Calu3 (cell line): ENCODE data around the gene CMTM8. TPM values are rescaled to one million over a fixed set of nuclear protein-coding genes. Genes with fewer than 3 reads are reported as not detected.

Experiments used
- BruUV-seq: library from RNA; stranded (reverse); fragments of 400-500 nt; replicated peaks from 2 replicates; lab custom pipeline; 2021; lab: Mats Ljungman, UMichigan
- CTCF ChIA-PET: fragments of 300-600 bp; sonication (Branson Sonifier 250); formaldehyde crosslinking; loops from one replicate; lab custom pipeline; 2022; ENCODE audit warnings: antibody characterized with exemption; lab: Charles Lee
- DNase-seq: peaks from one replicate; pipeline ENCODE4 v3.0.0; 2022
- H3K27ac Mint-ChIP-seq: one replicate; pipeline ENCODE4 v1.8.0; 2022; ENCODE audit warnings: mixed read lengths; ENCODE audit not compliant: unreplicated experiment
- H3K27me3 Mint-ChIP-seq: one replicate; pipeline ENCODE4 v1.8.0; 2022; ENCODE audit warnings: mixed read lengths; ENCODE audit not compliant: unreplicated experiment
- H3K36me3 Mint-ChIP-seq: one replicate; pipeline ENCODE4 v1.8.0; 2022; ENCODE audit warnings: mild to moderate bottlenecking, moderate library complexity, mixed read lengths; ENCODE audit not compliant: insufficient read depth, unreplicated experiment
- H3K4me1 Mint-ChIP-seq: one replicate; pipeline ENCODE4 v1.8.0; 2022; ENCODE audit warnings: mild to moderate bottlenecking, low read depth, mixed read lengths; ENCODE audit not compliant: unreplicated experiment
- H3K4me3 Mint-ChIP-seq: one replicate; pipeline ENCODE4 v1.8.0; 2022; ENCODE audit warnings: mild to moderate bottlenecking, low read depth, moderate library complexity, mixed read lengths; ENCODE audit not compliant: unreplicated experiment
- H3K9me3 Mint-ChIP-seq: one replicate; pipeline ENCODE4 v1.8.0; 2022; ENCODE audit warnings: low read depth, mixed read lengths; ENCODE audit not compliant: unreplicated experiment
- intact Hi-C: fragments of 100-400 bp; cut with micrococcal nuclease; formaldehyde crosslinking; loops from one replicate; pipeline ENCODE4 v1.10.0; 2022; ENCODE audit not compliant: unreplicated experiment
- total RNA-seq: library from RNA; stranded (reverse); gene quantifications from 2 replicates; pipeline ENCODE4 v1.2.3, GENCODE V29; 2022
- TF ChIP-seq, protein P1 (sequence below): fragments of 200-600 bp; IDR thresholded peaks from one replicate; pipeline ENCODE4 v1.8.0; 2022; ENCODE audit warnings: antibody characterized with exemption; ENCODE audit not compliant: unreplicated experiment

The CMTM8 gene
- total RNA-seq, 1 experiment from 2014 or later, result 19.0 TPM

DNA sequence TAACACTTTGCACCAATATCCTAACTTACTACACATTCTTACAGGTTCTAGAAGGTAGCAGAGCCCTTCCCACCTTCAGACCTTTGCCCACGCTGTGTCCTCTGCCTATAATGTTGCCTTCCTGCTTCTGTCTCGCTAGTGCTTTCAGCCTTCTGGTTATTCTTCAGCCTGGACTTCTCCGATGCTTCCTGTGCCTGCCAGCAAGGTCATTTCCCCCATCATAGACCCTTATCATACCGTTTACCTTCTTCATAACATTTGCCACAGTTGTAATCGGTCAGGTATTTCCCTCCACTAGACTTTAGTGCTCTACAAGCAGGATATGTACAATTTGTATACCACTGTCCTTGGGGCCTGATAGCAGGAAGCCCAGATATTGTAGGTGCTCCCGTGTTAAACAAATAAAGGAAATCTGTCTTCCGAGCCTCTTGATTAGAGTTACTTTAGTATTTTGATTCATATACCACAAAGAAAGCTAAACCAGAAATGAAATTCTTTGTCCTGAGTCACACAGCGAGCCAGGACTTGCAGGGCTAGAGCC lies 117.3 kb downstream of the CMTM8 start:
- CTCF ChIA-PET, result no interaction called here
- BruUV-seq, result no TSS peak
- intact Hi-C loops, result no loop called here

DNA sequence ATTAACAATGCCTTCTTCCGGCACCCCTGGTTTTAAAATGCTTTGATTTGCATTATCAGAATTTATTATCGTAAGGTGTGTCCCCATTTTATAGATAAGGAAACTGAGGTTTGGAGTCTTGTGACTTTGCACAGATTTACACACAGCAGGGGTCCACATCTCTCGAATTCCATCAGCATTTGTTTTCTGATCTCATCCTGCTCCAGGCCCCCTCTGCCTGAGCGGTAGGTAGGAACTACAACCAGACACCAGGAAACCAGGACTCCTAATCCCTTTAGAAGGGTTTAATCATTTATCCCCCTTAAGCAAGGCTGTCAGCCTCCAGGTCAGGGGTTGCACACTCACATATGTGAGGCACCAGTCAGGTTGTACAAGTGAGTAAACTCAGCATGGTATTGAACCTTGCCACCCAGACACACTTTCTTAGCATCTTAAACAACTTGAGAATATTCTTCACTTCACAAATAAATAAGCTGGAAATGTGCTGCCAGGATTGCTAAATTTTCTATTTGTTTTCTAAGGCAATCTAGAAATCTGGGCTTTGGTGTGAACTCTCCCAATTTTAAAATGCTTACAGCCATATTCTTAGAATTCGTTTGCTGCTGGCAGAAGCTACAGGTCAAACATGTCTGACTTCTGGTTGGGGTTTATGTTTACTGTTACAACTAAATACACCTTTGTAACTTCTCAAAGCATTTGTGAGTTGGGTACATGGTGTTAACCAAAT lies 121.4 kb downstream of the CMTM8 start:
- Mint-ChIP-seq H3K9me3 (no peaks in the 10 kb centered on the region), H3K4me3 (no peak overlapping the region), H3K27me3 (no peaks in the 10 kb centered on the region), H3K27ac (no peak overlapping the region), H3K4me1 (peaks cover 36% of the 10 kb centered on the region), H3K36me3 (no peaks in the 10 kb centered on the region)
- intact Hi-C loops, result no loop called here
- peak; percentile 34 for DNase-seq
- CTCF ChIA-PET, result interaction anchor here (0.6 kb wide), 1 partner anchor 8 kb away, joined by 4 read pairs; no protein-coding TSS in a partner anchor
- no TSS peak for BruUV-seq
- TF ChIP-seq, protein P1, sequence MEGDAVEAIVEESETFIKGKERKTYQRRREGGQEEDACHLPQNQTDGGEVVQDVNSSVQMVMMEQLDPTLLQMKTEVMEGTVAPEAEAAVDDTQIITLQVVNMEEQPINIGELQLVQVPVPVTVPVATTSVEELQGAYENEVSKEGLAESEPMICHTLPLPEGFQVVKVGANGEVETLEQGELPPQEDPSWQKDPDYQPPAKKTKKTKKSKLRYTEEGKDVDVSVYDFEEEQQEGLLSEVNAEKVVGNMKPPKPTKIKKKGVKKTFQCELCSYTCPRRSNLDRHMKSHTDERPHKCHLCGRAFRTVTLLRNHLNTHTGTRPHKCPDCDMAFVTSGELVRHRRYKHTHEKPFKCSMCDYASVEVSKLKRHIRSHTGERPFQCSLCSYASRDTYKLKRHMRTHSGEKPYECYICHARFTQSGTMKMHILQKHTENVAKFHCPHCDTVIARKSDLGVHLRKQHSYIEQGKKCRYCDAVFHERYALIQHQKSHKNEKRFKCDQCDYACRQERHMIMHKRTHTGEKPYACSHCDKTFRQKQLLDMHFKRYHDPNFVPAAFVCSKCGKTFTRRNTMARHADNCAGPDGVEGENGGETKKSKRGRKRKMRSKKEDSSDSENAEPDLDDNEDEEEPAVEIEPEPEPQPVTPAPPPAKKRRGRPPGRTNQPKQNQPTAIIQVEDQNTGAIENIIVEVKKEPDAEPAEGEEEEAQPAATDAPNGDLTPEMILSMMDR, result no peak

More for the DNA sequence above, 117.3 kb downstream of the CMTM8 start:
- TF ChIP-seq, protein P1, result no peak
- Mint-ChIP-seq H3K36me3 (no peaks in the 10 kb centered on the region), H3K9me3 (no peaks in the 10 kb centered on the region), H3K4me1 (peaks cover 61% of the 10 kb centered on the region), H3K4me3 (no peak overlapping the region), H3K27ac (no peak overlapping the region), H3K27me3 (no peaks in the 10 kb centered on the region)
- no peak for DNase-seq

DNA sequence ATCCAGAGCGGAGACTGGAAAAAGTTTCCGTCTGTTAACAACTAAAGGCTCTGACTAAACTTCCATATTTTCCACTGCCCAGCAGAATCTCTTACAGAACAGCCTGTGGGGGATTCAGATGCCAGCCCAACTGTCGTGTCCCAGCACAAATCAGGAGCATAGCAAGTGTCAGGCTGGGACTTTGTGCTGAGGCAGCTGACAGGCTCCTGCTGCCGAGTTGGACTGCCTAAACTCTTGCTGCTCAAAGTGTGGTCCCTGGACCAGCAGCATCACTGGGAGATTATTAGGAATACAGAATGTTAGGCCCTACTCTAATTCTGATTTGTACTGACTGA lies 122.0 kb downstream of the CMTM8 start:
- TF ChIP-seq, protein P1, result no peak
- no TSS peak for BruUV-seq
- intact Hi-C loops, result no loop called here
- no peak overlapping the region for H3K27ac Mint-ChIP-seq
- H3K4me1 Mint-ChIP-seq, result peaks cover 32% of the 10 kb centered on the region
- H3K36me3 Mint-ChIP-seq, result no peaks in the 10 kb centered on the region
- no peak for DNase-seq
- H3K27me3 Mint-ChIP-seq, result no peaks in the 10 kb centered on the region
- no peaks in the 10 kb centered on the region for H3K9me3 Mint-ChIP-seq
- CTCF ChIA-PET, result interaction anchor here (0.6 kb wide), 1 partner anchor 473 kb away, joined by 4 read pairs; no protein-coding TSS in a partner anchor
- H3K4me3 Mint-ChIP-seq, result no peak overlapping the region

DNA sequence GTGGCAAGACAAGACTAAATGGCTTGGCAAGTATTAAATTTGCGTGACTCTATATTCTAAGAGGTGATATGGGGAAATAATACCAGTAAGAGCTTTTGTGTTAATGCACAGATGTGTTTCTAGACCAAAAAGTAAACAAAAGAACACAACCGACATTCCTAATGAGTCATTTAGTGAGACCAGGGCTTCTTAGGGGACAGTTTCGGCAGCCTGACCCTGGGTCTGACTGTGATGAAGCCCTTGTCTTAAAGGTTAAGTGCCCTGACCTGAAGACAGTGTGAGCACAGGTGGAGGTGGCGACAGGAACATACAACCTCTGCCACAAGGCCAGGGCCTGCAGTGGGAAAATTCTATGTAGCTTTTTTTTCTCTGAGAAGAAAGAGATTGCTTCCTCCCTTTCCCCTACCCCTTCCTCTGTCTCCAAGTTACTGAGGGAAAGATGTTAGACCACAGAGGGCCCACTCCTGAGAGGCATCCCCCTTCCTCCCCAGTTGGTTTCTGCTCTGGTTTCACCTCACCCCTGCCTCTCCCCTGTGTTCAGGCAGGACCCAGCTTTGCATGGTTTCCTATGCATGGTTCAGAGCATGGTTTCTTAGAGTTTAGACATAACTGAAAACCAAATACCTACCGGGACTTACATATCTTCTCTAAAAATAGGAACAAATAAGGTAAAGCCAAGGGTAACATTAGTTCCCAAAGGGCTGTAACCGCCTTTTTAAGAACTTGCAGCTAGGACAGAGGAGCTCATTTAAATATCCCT lies 128.3 kb downstream of the CMTM8 start:
- Mint-ChIP-seq H3K27ac (peak overlapping the region; percentile 28), H3K9me3 (no peaks in the 10 kb centered on the region), H3K4me1 (peaks cover 20% of the 10 kb centered on the region), H3K36me3 (peaks cover 5% of the 10 kb centered on the region), H3K4me3 (peak overlapping the region; percentile 13), H3K27me3 (no peaks in the 10 kb centered on the region)
- CTCF ChIA-PET, result no interaction called here
- TF ChIP-seq, protein P1, result no peak
- BruUV-seq, result no TSS peak
- intact Hi-C loops, result no loop called here
- peak; percentile 11 for DNase-seq
